GM08714 (cell line): Measurements from ENCODE around the gene URB1.
A peak's percentile ranks its signal among the peaks of the same experiment; 100 is the strongest.
"Not testable (repeated sequence)": the region's sequence is repeated elsewhere in the genome, so short reads cannot be mapped to it uniquely, and the experiment has no call there.

Experiments
- H3K4me3 ChIP-seq: fragments of 200-500 bp; sonication (Bioruptor generic); 2 replicates; pipeline ENCODE4 v1.5.1; 2014; ENCODE audit warnings: mild to moderate bottlenecking, low read length, inconsistent platforms
- ZNF274 ChIP-seq: IDR thresholded peaks from 2 replicates; pipeline ENCODE4 v1.6.1; 2012; ENCODE audit warnings: mild to moderate bottlenecking, low read depth, low read length

Gene URB1

DNA sequence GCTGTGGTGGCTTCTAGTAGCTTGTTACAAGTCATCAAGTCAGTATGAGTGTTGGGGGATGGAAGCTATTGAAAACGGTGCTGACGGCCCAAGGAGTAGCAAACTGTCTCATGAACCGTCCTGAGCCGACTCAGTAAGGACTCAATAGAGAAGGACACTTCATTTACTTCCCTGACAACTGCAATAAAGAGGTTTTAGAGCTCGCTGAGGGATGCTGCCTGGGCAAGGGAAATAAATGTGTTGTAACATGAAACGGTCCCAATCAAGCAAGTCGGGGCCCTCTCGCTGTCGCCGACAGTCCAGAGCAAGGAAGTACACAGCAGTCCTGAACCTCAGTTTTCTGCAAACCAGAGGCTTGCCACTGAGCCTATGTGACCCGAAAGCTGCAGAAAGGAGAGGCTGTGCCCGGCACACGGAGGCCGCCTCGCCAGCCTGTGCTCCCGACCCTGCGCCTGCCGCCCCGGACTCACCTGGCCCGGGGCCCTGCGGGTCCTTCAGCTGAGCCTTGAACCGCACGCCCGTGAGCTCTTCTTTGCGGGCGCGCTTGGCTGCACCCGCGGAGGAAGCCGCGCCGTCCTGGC, 423 bp downstream of the URB1 start:
- TF ChIP-seq ZNF274, result no peak

DNA sequence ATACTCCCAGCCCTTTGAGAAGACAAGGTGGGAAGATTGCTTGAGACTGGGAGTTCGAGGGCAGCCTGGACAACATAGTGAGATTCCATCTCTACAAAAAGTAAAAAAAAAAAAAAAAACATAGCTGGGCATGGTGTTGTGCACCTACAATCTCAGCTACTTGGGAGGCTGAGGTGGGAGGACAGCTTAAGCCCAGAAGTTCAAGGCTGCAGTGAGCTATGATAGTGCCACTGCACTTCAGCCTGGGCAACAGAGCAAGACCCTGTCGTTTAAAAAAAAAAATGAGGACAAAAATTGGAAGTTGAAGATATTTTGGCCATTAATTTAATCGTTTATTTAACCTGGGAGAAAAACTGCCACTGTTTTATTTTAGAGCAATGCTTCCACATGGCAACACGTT, 1.1 kb downstream of the URB1 start:
- no peak for TF ChIP-seq ZNF274
- H3K4me3 ChIP-seq, result peak overlapping the region; percentile 98

More for the DNA sequence above, 423 bp downstream of the URB1 start:
- peak overlapping the region; percentile 98 for H3K4me3 ChIP-seq

DNA sequence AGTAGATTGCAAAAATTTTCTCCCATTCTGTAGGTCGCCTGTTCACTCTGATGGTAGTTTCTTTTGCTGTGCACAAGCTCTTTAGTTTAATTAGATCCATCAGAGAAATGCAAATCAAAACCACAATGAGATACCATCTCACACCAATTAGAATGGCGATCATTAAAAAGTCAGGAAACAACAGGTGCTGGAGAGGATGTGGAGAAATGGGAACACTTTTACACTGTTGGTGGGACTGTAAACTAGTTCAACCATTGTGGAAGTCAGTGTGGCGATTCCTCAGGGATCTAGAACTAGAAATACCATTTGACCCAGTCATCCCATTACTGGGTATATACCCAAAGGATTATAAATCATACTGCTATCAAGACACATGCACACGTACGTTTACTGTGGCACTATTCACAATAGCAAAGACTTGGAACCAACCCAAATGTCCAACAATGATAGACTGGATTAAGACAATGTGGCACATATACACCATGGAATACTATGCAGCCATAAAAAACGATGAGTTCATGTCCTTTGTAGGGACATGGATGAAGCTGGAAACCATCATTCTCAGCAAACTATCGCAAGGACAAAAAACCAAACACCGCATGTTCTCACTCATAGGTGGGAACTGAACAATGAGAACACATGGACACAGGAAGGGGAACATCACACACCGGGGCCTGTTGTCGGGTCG, 2.1 kb downstream of the URB1 start:
- not testable (repeated sequence) for H3K4me3 ChIP-seq

DNA sequence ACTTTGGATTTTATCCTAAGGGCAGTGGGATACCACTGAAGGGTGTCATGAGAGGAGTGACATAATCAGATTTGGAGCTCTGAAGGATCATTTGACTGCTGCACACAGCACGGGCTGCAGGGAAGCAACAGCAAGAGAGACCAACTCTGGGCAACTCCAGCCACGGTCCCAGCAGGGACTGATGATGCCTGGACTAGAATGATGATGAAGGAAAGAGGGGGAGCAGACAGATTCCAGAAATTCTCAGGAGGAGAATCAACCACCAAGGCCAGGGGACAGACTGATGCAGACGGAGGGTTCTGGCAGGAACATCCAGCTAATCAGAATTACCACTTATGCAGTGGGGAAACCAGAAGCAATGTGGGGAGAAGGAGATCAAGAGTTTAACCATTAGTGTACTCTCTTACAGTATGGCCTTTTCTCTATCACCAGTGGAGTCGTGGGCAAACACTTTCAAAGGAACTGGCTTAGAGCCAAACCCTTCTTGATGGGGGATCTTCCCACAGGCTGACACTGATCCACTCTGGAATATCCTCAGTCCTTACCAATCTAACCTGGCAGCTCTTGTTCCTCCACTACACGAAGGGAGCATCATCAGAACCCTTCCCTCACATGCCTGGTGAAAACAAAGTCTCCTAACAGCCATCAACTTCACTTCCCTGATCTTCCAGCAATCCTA, 3.3 kb downstream of the URB1 start:
- H3K4me3 ChIP-seq, result no peak overlapping the region
- no peak for TF ChIP-seq ZNF274

DNA sequence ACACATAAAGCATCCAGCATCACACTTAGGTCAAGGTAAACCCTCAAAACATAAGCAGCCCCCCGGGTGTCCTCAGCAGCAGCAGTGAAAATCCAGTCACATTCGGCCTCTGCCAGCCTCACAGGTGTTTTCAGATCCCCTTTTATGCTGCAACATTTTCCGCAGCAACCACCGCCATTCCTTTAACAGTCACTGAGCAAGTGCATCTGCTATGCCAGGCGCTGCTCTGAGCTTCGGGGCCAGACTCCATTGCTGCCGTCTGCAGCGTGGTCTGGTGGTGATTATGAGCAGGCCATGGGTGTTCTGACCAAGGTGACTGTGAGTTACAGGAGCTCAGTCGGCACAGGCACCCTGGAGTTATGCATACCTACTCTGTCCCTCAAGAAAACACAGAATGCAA, 4.5 kb downstream of the URB1 start:
- no peak overlapping the region for H3K4me3 ChIP-seq
- TF ChIP-seq ZNF274, result no peak

DNA sequence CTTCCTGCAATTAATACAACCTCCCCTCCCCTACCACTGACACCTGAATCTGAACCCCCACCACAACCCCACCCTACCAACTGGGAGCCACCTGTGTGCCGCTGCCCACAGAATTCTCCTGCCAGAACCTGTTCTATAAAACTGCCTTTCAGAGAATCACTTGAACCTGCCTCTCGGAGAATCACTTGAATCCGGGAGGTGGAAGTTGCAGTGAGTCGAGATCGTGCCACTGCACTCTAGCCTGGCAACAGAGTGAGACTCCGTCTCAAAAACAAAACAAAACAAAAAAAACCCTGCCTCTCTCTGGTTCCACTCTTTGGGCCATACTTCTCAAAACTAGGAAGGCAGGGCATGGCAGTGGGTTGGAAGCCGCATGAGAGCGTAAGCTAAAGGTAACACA, 5.7 kb downstream of the URB1 start:
- no peak for TF ChIP-seq ZNF274
- H3K4me3 ChIP-seq, result no peak overlapping the region

DNA sequence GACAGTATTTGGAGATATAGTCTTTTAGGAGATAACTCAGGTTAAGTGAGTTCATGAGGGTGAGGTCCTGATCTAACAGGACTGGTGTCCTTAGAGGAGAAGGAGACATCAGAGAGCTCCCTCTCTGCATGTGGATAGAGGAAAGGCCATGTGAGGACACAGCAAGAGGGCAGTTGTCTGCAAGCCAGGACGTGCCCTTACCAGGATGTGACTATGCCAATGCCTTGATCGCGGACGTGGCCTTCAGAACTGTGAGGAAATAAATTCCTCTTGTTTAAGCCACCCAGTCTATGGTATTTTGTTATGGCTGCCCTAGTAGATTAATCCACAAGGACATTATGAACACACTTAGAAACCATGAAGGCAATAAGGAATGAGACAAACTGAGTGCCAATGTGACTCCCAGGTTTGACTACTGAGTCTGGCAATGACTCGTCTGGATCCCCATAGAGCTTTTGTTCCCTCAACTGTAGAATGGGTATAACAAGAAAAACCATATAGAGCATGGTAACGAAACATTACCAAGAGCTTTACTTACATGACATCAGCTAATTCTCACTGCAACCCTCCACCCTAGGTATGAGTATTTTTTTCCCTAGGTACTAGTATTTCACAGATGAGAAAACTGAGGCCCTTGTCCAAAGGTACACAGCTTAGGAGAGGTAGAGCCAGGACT, 6.5 kb downstream of the URB1 start:
- H3K4me3 ChIP-seq, result no peak overlapping the region
- TF ChIP-seq ZNF274, result no peak

DNA sequence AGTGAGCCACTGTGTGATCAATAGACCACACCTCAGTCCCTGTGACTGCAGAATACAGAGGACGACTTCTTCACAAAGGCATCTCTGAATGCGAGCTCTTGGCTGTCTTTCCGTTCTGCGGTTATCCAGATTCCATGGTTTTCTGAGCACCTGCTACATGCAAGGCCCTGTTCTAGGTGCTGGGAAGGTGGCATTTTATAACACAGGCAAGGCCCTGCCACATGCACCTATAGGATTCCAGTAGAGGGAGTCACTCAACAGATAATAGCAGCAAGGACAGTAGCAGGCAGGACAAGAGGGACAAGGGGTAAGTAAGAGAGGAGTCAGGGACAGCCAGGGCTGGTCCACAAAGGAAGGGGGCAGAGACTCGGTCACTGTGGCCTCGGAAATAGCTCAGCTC, 9.0 kb downstream of the URB1 start:
- TF ChIP-seq ZNF274, result no peak
- H3K4me3 ChIP-seq, result no peak overlapping the region

DNA sequence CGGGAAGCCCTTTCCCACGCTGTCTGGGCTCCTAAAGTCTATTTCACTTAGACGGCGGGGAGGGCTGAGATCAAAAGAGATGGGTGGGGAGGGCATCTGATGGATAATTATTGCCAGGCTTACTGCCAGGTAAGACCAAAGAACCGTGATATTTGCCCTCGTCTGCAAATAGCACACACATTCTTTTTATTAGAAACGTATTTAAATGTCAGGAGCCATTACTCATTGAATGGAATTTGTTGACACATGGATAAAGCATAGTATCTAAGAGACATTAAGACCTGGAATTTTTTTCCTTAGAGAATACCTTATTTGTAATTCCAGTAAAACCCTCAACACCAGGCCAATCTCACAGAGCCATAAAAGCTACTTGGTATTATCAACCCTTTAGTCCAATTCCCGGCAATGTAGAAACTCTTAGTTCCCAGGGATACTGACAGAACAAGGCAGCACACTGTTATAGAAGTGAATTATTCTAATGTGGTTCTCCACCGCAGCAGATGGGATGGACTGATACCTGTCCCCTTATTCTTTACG, 10.6 kb downstream of the URB1 start:
- H3K4me3 ChIP-seq, result no peak overlapping the region
- TF ChIP-seq ZNF274, result no peak

DNA sequence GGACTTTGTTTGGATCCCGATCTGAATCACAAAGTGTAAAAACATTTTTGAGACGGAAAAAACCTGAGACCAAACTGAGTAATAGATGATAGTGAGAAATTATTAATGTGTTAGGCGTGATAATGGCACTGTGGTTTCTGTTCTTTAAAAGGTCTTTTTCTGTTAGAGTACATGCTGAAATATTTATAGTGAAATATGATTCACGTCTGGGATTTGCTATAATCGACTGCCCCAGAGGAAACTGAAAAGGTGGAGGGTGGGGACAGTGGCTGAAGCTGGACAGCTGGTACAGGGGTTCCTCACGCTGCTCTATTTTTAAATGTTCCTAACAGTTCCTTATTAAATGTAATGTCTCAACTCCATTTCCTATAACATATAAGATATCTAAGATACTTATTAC, 11.2 kb downstream of the URB1 start:
- TF ChIP-seq ZNF274, result no peak
- no peak overlapping the region for H3K4me3 ChIP-seq

DNA sequence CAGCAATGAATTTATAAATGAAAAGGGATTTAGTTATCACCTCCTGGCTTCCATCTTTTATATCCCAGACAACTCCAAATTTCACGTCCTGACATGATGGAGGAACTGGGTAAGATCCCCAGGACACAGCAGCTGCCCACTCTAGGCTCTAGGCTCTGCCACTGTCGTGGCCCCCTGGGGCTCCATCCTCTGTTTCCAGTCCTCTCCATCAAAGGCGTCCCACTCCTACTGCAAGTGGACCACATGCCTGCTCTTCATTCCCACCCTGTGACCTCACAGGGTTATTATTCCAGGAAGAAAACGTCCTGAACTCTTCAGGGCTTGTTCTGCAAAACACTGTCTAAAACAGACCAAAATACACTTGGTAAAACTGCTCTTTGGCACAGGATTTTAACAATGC, 11.9 kb downstream of the URB1 start:
- H3K4me3 ChIP-seq, result no peak overlapping the region
- no peak for TF ChIP-seq ZNF274

DNA sequence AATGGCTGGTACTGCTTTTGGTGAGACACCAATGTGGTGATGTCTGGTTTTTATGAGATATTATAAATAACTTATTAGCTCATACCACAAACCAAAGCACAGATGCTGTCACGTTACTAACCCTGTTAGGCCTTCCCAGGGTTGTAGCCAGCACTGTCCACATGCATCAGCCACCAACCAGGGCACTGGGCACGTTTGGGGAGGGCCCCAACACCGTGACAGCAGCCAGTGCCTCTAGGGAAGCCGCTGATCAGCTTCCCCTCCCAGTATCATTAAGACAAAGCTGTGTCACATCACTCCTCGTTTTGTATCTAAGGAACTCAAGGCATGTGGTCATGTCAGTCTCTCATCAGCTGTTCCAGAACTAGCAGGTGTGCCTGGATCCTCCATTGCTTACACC, 13.9 kb downstream of the URB1 start:
- TF ChIP-seq ZNF274, result no peak
- H3K4me3 ChIP-seq, result no peak overlapping the region

DNA sequence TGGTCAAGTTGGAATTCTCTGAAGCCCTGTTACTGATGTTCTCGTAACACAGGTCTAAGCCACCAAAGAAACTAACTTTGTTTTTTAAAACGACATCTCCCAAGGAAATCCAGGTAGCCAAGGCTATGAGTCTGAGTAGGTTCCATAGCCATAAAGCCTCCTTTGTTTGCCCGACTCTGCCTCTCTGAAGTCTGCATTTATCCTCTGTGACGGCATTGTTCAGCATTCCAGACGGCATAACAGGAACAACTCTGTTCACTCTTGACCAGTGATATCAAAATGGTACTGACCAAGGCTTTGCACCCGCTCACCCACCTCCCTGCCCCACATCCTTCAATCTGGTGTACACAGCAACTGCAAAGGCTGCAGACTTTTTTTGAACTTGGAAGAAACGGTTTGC, 14.8 kb downstream of the URB1 start:
- no peak for TF ChIP-seq ZNF274
- H3K4me3 ChIP-seq, result no peak overlapping the region

DNA sequence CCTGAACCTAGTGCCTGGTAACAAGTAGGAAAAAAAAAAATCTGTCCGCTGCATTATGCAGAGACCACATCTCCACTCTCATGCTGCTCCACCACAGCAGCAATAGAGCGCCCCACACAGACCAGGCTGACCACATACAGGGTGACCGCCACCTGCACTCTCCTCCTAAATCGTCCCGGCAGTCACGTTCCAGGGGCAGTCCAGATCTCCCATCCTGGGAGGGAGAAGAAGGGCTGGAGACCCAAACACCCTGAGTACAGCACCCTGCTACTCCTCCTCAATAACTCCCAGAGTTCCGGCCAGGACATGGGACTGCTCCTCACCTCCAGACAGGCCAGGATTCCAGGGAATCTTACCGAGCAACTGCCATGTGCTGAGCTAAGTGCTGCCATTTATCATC, 15.3 kb downstream of the URB1 start:
- no peak for TF ChIP-seq ZNF274
- no peak overlapping the region for H3K4me3 ChIP-seq

DNA sequence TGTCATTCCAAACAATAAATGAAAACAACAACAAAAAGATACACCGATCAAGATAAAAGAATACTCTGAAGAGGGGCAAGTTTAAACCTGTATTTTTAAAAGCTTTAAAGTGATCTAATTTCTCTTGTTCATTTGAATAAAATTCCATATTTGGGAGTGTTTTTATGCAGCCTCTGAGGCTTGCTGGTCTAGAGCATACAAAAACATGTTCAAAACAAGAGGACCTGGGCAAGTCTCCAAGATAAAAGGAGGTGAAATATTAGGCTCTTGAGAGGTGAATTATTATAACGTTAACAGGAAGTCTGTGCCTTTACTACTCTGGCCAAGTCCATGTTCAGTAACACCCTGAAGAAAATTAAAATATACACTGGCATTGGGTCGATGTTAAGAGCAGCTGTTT, 20.1 kb downstream of the URB1 start:
- H3K4me3 ChIP-seq, result no peak overlapping the region
- no peak for TF ChIP-seq ZNF274
